IMR-90 (cell line): ENCODE measurements around the gene LCA5L.

ENCODE experiments used
- BHLHE40 ChIP-seq: fragments of 150-350 bp; IDR thresholded peaks from 2 replicates; pipeline ENCODE4 v1.6.1; 2016; ENCODE audit warnings: mild to moderate bottlenecking, low read depth, low read length
- CEBPB ChIP-seq: IDR thresholded peaks from 2 replicates; pipeline ENCODE4 v1.6.1; 2012; ENCODE audit warnings: low read depth, low read length, improper control_type of control experiment
- CHD1 ChIP-seq: IDR thresholded peaks from 2 replicates; pipeline ENCODE4 v1.6.1; 2012; ENCODE audit warnings: low read depth, low read length, improper control_type of control experiment
- CTCF ChIP-seq: conservative IDR thresholded peaks from 2 replicates; pipeline ENCODE4 v1.5.1; 2012; ENCODE audit warnings: mild to moderate bottlenecking, low read depth, low read length, improper control_type of control experiment
- FOS ChIP-seq: fragments of 150-350 bp; IDR thresholded peaks from 2 replicates; pipeline ENCODE4 v1.6.1; 2016; ENCODE audit warnings: low read depth, low read length
- MAZ ChIP-seq: IDR thresholded peaks from 2 replicates; pipeline ENCODE4 v1.6.1; 2012; ENCODE audit warnings: low read depth, mild to moderate bottlenecking, low read length, improper control_type of control experiment, moderate library complexity, borderline replicate concordance
- MXI1 ChIP-seq: IDR thresholded peaks from 2 replicates; pipeline ENCODE4 v1.6.1; 2012; ENCODE audit warnings: low read depth, mild to moderate bottlenecking, low read length, moderate library complexity, borderline replicate concordance
- NFE2L2 ChIP-seq: fragments of 150-350 bp; IDR thresholded peaks from 2 replicates; pipeline ENCODE4 v1.6.1; 2016; ENCODE audit warnings: low read depth, mild to moderate bottlenecking, low read length
- POLR2A ChIP-seq: IDR thresholded peaks from 2 replicates; pipeline ENCODE4 v1.6.1; 2012; ENCODE audit warnings: mild to moderate bottlenecking, low read depth, low read length
- RAD21 ChIP-seq: IDR thresholded peaks from 2 replicates; pipeline ENCODE4 v1.6.1; 2012; ENCODE audit warnings: low read length, improper control_type of control experiment
- RCOR1 ChIP-seq: IDR thresholded peaks from 2 replicates; pipeline ENCODE4 v1.6.1; 2012; ENCODE audit warnings: mild to moderate bottlenecking, low read length, improper control_type of control experiment; ENCODE audit not compliant: insufficient replicate concordance
- RFX5 ChIP-seq: IDR thresholded peaks from 2 replicates; pipeline ENCODE4 v1.8.0; 2012; ENCODE audit warnings: low read depth, mild to moderate bottlenecking, low read length, moderate library complexity
- SMC3 ChIP-seq: fragments of 150-350 bp; IDR thresholded peaks from 2 replicates; pipeline ENCODE4 v1.6.1; 2016; ENCODE audit warnings: low read depth, mild to moderate bottlenecking, antibody characterized with exemption, low read length, moderate library complexity
- TF ChIP-seq, protein P1 (sequence below): fragments of 150-350 bp; IDR thresholded peaks from 2 replicates; pipeline ENCODE4 v1.6.1; 2017; ENCODE audit warnings: mild to moderate bottlenecking, antibody characterized with exemption, low read length, low read depth

- TF ChIP-seq RCOR1 (no peak), CTCF (no peak; the same call in 1 of the 2 replicates), POLR2A (no peak), FOS (no peak), CHD1 (no peak), SMC3 (no peak), BHLHE40 (no peak), CEBPB (no peak), RAD21 (no peak), RFX5 (no peak), MXI1 (no peak), NFE2L2 (no peak), MAZ (no peak)
- TF ChIP-seq, protein P1, sequence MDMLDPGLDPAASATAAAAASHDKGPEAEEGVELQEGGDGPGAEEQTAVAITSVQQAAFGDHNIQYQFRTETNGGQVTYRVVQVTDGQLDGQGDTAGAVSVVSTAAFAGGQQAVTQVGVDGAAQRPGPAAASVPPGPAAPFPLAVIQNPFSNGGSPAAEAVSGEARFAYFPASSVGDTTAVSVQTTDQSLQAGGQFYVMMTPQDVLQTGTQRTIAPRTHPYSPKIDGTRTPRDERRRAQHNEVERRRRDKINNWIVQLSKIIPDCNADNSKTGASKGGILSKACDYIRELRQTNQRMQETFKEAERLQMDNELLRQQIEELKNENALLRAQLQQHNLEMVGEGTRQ = no peak
Measured at GRCh38 chr21:39456665-39457064, 11.1 kb upstream of the LCA5L start.
